GM18498 (cell line): ENCODE measurements around the gene CORO1C.
"Not testable (repeated sequence)": the region's sequence is repeated elsewhere in the genome, so short reads cannot be mapped to it uniquely, and the experiment has no call there.

Experiments
- ATAC-seq: cut with Tn5 transposase; IDR thresholded peaks from one replicate; pipeline ENCODE4 v1.9.1; 2021; ENCODE audit warnings: mild to moderate bottlenecking, moderate library complexity; ENCODE audit not compliant: unreplicated experiment

CORO1C gene

DNA sequence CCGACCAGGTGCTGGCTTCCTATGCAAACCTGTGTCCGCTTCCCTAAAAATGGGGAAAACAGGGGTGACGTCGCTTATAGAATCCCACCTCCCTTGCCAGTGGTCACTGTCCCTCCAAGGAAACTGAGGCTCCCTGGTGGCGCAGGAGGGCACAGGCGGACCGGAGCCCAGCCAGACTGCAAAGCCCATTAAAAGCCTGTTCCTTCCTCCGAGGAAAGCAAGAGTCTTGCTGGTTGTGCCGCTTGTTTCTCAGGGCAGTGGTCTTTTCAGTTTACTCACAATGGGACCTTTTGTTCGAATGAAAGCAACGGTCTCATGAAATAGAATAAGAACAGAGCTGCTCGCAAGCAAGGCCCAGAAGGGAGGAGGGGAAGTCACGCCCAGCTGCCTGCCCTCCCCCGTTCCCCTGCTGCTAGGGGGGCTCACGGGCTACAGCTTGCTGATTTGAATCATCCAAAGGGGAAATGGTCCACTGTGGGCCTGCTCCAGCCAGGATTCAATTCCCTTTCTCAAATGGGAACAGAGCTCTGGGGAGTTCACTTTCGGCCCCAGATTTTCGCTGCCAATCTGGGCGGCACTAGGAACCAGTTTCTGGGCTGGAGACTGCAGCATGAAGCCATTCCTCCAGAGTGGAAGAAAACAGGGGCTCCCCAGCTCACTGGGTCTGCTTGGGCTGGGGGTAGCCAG is 93.0 kb downstream of the CORO1C start:
- ATAC-seq: no peak

DNA sequence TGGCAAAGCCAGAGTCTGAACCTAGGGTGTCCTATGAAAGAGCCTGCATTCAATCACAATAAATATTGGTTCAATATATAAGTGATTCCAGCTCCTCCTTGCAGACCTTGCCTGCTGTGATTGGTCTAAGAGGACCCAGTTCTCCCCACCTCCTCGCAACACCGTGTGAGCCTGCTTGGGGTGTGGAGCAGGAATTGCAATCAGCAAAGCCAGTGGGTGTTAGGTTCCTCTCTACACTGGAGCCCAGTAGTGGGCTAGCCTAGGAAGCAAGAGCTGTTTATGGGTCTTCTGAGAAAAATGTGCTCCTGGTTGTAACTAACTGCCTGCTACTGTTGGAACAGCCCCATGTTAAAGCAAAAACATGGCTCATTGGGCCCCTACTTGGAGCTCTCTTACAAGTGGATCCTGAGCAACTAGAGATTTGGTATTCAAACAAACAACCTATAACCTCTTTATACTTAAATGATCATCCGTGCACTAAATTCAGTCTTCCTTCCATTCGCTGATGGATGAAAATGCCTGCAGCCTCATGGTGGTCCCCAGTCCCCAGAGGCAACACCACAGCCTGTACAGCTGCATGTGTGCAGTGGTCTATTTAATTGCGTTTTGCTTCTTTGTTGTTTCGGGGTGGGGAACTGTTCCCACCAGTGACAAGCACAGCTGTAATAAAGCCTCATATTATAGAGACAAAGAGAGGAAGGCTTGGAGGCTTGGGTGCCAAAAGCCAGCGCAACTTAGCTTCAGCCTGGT is 93.9 kb downstream of the CORO1C start:
- ATAC-seq: no peak

DNA sequence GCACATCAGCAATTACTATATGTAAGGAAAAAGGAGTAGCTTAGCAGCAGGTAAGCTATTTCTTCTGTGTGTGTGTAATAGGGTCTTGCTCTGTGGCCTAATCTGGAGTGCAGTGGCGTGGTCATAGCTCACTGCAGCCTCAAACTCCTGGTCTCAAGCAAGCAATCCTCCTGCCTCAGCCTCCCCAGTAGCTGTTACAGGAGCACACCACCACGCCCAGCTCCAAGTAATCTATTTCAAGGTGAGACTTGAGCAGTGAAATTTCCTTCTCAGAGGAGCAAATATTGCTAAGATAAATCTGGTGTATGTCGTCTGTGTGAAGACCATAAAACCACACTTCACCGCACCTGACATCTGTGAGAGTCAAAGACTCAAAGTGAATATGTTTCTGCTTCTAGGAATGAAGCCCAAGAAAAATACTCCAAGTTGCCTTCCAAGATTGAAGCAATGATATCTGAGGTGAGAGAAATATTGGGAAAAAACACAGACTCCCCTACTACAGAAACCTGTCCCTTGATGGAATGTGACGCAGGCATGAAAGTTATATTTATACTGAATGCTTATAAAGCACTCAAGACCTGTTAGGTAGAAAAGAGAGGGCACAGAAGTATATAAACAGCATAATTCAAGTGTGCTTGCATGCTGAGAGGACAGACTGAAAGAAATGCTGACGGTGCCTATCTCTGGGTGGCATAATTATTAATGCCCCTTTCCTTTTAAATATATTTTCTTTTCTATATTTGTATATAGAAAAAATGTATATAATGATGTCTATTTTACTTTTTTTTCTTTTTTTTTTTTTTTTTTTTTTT is 95.1 kb downstream of the CORO1C start:
- peak; percentile 0 for ATAC-seq

DNA sequence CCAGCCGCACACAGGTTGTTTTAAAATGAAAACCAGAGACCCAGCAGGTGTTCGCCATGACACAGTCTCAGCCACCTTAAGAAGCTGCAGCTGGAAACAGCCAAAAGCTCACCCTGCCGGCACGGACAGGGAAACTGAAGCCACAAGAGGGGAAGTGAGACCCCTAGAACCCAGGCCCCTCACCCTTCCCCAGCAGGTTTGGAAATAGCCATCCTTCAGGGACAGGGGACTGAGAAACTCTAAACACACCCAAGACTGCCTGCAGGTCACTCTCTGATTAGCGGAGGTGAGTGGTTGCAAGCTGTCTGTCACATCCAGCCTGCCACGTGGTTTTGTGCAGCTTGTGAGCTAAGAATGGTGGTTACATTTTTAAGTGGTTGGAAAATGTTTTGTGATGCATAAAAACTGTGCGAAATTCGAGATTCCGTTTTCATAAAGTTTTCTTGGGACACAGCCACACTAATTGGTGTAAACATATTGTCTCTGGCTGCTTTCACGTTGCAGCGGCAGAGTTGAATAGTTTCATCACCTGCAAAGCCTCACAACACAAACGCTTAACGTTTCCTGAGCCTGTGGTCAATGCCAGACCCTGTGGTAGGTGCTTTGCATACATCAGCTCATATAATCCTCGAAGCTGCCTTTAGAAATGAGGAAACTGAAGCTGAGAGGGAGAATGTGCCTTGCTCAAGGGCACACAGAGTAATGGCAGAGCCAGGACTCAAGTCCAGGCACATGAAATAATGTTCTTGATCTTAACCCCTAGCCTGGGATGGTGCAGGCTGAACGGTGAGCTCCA is 95.9 kb downstream of the CORO1C start:
- ATAC-seq: peak; percentile 58

DNA sequence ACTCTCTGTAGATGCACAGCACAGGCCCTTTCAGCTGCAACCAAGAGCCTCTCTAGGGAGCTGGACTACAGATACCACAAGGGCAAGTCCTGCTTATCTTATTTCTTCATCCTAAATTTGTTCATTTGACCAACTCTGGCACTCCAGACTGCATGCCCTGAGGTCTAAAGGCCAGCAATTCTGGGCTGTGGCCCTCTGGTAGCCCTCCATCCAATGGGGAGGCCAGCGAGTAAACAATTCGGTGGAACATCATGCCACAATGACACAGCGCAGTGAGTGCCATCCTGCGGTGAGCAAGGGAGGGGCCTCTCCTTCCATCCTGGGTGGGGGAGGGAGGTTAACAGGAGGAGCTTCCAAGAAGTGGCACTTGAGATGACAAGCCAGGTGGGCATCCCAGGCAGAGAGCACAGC is 97.0 kb downstream of the CORO1C start:
- ATAC-seq: no peak

DNA sequence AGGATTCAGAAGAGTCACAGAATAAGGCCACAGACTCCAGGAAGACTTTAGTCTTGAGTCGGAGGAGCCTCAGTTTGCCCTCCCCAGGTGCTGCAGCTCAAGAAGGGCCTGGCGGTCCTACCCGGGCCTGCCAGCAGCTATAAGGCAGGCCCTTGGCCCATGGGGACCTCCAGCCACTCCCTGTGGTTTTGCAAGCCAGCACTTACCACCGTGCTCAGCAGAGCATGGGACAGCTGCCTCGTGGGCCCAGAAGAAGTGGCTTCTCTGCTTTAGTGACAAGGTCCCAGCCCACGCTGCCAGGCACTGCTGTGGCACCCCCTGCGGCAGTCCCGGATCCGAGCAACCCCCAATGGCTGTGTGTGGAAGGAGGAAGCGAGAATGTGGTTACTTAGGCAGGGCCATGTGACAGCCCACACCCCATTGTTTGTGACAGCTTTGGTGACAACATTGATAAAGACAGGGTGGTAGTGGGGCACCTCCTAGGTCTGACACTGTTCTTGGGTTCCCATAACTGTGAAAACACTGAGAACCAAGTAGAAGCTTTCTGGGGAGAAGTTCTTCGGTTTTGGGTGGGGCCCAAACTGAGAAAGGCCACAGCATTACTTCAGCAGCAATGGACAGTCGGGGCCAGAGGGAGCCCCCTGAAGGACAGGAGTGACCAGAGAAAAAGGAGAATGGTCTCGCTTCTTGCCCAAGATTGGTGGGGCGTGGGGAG is 97.6 kb downstream of the CORO1C start, which contains the start of gene SELPLG:
TSS of gene SELPLG (minus strand) at position 361 of the 715 bp plus-strand sequence. CDS start 9,587 bp downstream, outside the sequence.
- peak; percentile 60 for ATAC-seq

DNA sequence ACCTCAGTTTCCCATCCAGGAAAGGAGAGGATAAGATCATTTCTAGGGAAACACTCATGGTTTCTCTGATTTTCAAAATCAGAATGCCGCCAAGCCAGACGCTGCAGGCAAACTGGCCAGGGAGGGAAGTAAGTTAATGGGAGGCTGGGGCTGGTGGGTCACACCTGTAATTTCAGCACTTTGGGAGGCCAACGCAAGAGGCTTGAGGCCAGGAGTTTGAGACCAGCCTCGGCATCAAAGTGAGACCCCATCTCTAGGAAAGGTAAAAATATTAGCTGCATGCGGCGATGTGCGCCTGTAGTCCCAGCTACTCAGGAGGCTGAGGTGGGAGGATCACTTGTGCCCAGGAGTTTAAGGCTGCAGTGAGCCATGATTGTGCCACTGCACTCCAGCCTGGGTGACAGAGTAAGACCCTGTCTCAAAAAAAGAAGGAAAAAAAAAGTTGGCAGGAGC is 98.2 kb downstream of the CORO1C start:
- no peak for ATAC-seq

DNA sequence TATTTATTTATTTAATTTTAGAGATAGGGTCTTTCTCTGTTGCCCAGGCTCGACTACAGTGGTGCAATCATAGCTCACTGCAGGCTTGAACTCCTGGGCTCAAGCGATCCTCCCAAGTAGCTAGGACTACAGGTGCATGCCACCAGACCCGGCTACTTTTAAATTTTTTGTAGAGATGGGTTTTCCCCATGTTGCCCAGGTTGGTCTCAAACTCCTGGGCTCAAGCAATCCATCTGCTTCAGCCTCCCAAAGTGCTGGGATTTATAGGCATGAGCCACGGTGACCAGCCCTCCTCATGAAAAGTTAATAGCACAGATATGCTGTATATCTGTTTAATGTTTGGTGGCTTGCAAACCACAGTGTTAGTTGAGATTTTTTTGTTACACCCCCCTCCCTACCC is 100.1 kb downstream of the CORO1C start:
- ATAC-seq: not testable (repeated sequence)

DNA sequence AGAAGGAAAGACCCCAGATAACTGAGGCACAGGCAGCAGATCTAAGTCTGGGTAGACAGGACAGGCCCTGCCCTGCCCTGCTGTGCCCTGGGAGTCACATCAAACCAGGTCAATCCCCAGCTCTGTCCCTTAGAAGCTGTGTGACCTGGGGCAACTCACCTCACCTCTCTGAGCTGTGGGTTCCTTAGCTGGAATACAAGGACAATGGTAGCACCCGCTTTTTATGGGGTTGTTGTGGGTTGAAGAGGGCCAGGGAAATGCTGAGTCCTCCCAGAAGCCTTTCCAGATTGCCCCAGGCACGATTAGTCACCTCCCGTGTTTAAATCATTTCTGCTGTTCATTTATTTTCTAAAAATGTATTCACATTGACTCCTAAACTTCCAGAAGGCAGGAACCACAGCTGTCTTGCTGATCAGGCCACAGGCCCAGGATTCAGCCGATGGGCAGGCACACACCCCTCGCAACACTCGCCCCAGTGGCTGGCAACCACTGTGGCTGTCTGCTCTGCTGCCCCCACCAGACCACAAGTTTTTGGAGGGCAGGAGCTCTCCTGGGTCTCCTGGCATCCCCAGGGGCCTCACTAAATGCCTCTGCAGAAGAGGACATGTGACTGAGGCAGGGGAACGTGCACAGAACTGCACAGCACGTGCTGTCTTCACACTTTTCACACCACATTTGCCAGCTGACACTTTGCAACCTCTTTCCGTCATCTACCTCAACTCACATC is 100.7 kb downstream of the CORO1C start:
- ATAC-seq: no peak

DNA sequence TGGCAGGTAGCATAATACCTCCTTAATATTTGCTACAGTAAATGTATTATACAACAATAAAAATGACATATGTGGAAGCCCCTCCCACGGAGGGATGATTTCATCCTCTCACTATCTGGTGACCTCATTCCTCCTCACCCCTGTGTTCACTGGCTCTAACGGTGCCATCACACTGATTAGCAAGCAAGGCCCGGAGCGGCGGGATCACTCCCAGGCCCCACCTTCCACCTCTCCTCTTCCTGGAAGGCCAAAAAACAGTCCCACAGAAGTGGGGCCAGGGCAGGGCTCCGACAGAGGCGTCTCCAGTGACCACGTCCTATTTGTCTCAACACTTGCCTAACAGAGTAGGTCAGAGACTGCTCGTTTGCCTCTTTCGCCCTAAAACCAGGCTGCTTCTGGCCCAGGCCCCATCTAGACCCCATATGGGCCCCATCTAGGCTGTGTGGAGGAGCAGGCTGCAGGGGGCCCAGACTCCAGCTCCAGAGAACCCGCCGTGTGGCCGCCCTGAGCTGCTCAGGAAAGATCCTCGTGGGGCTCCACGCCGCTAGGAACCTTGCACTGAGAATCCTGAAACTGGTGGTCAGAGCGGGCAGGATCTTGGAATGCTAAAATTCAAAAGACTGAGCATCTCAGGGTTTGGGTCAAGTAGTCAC is 101.4 kb downstream of the CORO1C start:
- no peak for ATAC-seq

DNA sequence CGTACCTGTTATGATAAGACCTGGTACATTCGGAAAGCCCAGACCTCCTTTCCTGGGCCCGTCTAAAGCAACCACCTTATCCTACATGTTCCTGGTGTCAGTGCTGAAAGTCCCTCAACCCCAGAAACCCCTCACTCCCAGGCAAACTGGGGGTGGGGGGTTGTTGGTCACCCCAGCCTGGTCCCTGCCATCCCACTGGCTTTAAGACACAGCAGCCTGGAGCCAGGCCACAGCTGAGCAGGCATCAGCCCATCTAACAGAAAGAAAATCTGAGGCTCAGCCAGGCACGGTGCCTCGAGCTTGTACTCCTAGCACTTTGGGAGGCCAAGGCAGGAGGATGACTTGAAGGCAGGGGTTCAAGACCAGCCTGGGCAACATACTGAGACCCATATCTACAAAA is 102.2 kb downstream of the CORO1C start:
- no peak for ATAC-seq

DNA sequence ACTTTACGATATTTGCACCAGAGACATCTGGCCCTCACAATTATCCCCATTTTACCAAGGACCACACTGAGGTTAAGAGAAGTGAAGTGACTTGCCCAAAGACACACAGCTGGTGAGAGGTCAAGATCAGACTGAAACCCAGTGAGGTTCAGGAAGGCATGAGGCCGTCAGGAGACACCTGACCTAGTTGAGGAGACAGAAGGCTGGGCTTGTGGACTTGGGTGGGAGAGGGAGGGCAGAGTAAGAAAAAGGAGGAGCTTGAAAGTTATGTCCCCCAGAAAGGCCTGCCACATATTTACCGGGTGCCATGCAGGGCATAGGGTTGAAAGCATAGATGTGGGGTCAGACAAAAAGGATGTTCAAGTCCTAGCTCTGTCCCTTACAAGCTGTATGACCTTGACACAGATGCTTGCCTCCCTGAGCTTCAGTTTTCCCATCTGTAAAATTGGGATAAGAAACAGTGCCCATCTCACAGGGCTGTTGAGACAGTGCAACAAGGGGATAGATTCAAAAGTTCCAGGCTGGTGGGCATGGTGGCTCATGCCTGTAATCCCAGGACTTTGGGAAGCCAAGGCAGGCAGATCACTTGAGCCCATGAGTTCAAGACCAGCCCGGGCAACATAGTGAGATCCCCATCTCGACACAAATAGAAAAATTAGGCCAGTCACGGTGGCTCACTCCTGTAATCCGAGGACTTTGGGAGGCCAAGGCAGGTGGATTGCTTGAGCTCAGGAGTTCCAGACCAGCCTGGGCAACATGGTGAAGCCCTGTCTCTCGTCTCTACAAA is 104.0 kb downstream of the CORO1C start:
- no peak for ATAC-seq

DNA sequence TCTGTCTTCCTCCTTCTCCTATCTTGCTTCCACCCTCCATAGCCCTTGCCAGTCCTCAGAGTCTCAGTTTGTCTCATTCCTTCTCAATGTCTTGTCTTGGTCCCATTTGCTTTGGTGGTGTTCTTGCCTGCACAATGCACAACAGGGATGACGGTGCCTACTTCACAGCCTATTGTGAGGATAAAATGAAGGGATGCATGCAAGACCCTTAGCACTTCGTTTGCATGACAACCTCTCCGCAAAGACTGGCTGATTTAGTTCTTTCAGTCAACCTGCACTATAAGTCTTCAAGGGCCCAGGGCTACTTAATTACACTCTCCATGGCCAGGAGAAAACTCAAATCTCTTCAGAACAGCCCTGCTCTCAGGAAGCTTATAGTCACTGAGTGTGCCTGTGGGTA is 106.1 kb downstream of the CORO1C start:
- no peak for ATAC-seq

DNA sequence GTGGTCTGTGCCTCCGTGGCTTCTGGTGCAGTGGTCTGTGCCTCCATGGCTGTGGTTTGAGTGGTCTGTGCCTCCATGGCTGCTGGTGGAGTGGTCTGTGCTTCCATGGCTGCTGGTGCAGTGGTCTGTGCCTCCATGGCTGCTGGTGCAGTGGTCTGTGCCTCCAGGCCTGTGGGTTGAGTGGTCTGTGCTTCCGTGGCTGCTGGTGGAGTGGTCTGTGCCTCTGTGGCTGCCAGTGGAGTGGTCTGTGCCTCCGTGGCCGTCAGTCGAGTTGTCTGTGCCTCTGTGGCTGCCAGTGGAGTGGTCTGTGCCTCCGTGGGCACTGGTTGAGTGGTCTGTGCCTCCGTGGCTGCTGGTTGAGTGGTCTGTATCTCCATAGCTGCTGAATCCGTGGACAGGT is 107.7 kb downstream of the CORO1C start:
- ATAC-seq: no peak

DNA sequence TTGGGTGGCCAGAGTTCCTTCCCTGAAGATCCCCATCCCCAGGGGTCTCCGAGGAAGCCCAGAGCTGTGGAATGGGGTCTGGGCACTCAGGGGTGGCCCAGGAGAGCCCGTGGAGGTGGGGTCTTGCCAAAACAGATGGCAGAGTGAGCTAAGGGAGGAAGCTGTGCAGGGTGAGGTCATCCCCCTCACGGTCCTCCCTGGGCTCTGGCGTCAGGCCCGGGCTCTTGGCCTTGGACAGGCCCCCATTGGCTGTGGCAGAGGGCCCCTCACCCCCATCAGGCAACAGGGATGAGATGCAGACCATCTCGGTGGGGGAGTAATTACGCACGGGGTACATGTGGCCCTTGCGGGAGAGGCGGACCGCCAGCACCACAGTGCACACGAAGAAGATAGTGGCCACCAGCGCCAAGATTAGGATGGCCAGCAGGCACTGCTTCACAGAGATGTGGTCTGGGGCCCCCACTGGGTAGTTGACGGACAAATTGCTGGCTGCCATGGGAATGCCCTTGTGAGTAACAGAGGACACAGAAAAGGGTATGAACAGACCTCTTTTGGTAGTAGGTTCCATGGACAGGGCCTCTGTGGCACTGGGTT is 108.3 kb downstream of the CORO1C start:
- ATAC-seq: no peak

DNA sequence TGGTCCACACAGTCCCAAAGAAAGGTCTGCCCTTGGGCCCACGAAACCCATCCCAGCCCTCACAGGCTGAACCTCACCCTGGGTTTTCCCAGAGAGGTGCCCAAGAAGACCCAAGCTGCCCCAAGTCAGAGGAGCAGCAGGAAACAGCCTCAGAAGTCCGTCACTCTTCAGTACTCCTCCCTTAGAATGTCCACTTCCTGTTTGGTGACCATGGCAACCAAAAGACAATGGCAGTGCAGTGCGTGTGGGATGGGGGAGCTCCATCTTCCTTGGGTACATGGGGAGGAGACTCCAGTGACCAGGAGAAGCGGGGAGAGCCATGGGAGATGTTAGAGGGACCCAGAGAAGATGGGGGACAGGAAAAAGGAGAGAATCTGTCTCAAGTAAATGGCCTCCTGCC is 108.9 kb downstream of the CORO1C start:
- no peak for ATAC-seq

DNA sequence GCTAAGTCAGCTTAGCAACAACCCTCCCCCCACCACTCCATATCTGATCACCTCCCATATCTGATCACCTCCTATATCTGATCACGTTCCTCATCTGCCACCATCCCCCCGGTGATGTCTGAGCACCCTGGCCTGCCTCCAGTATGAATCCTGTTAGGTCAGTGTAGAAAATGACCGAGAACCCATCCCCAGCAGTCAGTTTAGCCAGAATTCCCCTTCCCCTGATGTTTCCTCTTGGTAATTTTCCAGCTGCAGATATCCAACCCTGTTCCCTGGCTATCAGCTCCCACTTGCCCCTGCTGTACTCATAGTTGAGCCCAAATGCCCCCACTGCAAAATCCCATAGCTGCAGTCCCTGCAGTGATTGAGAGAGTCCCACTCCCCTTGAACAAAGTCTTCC is 110.2 kb downstream of the CORO1C start:
- no peak for ATAC-seq
